Lower lobe of right lung (tissue), 2 donors: Measurements from ENCODE around the gene LY86. TPM values are rescaled to one million over a fixed set of nuclear protein-coding genes. Genes with fewer than 3 reads are reported as not detected.

Source experiments
- ATAC-seq, 2 donors: fragments of 200-7000 bp; cut with Tn5 transposase; one replicate each; pipeline ENCODE4 v1.9.1; 2020 to 2022; ENCODE audit warnings: mild to moderate bottlenecking in 2 of 2, moderate library complexity in 2 of 2
- DNase-seq: peaks from one replicate; pipeline ENCODE4 v3.0.0-alpha.2; 2020
- H3K27ac ChIP-seq: fragments of 200-600 bp; one replicate; pipeline ENCODE4 v1.8.0; 2022
- H3K27me3 ChIP-seq: fragments of 200-600 bp; one replicate; pipeline ENCODE4 v1.8.0; 2022; ENCODE audit warnings: low read depth
- H3K36me3 ChIP-seq: fragments of 200-600 bp; one replicate; pipeline ENCODE4 v1.8.0; 2022; ENCODE audit warnings: mild to moderate bottlenecking
- H3K4me1 ChIP-seq: fragments of 200-600 bp; one replicate; pipeline ENCODE4 v1.8.0; 2022
- H3K4me3 ChIP-seq: fragments of 200-600 bp; one replicate; pipeline ENCODE4 v1.8.0; 2022; ENCODE audit warnings: mild to moderate bottlenecking
- H3K9me3 ChIP-seq: fragments of 200-600 bp; one replicate; pipeline ENCODE4 v1.8.0; 2022
- intact Hi-C: fragments of 100-400 bp; cut with DNase I; formaldehyde crosslinking; loops from one replicate; pipeline ENCODE4 v1.11.0; 2022
- total RNA-seq: library from RNA; stranded (reverse); fragmentation: NEBNext Ultra II Directional; extraction: Animal tissue kit (Norgen Biotek cat#: 25700); gene quantifications from one replicate; pipeline ENCODE4 v1.2.1, GENCODE V29; 2021
- TF ChIP-seq, protein P1 (sequence below): fragments of 200-600 bp; IDR thresholded peaks from one replicate; pipeline ENCODE4 v1.8.0; 2022; ENCODE audit warnings: antibody characterized with exemption, mild to moderate bottlenecking
- donor health status: DM: no; HTN: yes; CAD: no; lungs with severe emphysema.

The LY86 gene
- total RNA-seq, 1 donor from 2014 or later = 20.2 TPM

DNA sequence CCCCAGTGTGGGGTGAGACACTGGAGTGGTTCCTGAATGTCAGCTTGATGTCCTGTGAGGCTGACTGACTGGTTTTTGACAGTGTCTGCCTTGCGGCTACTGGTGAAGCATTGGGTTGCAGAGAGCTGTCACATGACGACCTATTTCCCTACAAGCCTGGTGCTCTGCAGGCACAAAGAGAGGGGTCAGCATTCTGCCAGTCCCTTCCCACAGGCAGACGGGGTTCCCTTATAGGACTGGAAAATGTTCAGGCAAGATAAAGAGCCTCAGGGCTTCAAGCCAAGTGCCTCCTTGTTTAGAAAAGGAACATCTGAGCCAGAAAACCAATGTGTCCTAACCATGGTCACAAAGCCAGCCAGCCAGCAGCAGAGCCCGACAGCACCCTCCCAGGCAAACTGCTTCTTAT, 11.0 kb downstream of the LY86 start:
- TF ChIP-seq, protein P1, sequence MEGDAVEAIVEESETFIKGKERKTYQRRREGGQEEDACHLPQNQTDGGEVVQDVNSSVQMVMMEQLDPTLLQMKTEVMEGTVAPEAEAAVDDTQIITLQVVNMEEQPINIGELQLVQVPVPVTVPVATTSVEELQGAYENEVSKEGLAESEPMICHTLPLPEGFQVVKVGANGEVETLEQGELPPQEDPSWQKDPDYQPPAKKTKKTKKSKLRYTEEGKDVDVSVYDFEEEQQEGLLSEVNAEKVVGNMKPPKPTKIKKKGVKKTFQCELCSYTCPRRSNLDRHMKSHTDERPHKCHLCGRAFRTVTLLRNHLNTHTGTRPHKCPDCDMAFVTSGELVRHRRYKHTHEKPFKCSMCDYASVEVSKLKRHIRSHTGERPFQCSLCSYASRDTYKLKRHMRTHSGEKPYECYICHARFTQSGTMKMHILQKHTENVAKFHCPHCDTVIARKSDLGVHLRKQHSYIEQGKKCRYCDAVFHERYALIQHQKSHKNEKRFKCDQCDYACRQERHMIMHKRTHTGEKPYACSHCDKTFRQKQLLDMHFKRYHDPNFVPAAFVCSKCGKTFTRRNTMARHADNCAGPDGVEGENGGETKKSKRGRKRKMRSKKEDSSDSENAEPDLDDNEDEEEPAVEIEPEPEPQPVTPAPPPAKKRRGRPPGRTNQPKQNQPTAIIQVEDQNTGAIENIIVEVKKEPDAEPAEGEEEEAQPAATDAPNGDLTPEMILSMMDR = no peak
- peaks cover 25% of the 10 kb centered on the region for H3K4me1 ChIP-seq
- no peaks in the 10 kb centered on the region for H3K36me3 ChIP-seq
- H3K9me3 ChIP-seq = peaks cover 8% of the 10 kb centered on the region
- ATAC-seq = peak; percentile 19 to 61
- no peaks in the 10 kb centered on the region for H3K27me3 ChIP-seq
- H3K27ac ChIP-seq = no peak overlapping the region
- intact Hi-C loops = no loop called here
- no peak overlapping the region for H3K4me3 ChIP-seq
- no peak for DNase-seq

DNA sequence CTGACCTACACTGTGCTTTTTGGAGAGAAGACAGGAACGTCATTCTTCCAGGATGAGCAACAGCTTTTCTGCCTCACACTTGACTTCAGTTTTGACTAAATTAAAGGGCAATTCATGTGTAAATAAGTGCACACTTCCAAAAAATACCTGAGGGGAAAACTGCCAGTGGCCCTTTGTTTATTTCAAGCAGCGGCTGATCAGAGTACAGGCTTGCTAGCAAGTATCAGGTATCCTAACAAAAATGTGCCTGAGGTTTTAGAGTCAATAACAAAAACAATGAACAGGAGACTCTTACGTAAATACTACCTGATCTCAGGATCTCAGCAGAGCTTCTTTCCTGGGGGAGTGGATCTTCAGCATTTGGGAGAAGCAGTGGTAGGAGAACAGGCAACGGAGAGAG, 12.4 kb downstream of the LY86 start:
- H3K9me3 ChIP-seq = peaks cover 10% of the 10 kb centered on the region
- DNase-seq = no peak
- intact Hi-C loops = no loop called here
- peaks cover 20% of the 10 kb centered on the region for H3K4me1 ChIP-seq
- H3K4me3 ChIP-seq = no peak overlapping the region
- H3K27ac ChIP-seq = no peak overlapping the region
- ATAC-seq = no peak
- no peaks in the 10 kb centered on the region for H3K36me3 ChIP-seq
- TF ChIP-seq, protein P1 = no peak
- H3K27me3 ChIP-seq = no peaks in the 10 kb centered on the region

DNA sequence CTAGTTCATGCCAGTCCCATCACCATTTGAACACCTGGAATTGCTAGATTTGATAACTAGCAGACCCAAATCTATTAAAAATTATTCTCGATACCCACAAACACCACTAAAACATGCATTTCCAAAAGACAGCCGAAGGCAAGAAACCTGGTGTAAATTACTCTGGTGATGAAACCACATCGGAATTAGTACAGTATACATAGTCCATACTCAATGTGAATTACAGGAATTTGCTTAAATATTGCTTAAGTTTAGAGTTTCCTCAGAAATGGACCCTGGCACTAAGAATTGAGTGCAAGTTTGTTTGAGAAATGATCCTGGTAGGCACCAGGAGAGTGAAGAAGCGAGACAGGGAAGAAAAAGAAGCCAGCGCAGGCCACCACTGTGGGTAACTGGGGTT, 13.7 kb downstream of the LY86 start:
- no peak for DNase-seq
- Histone ChIP-seq H3K9me3 (peaks cover 10% of the 10 kb centered on the region), H3K4me1 (peaks cover 6% of the 10 kb centered on the region), H3K4me3 (no peak overlapping the region), H3K36me3 (no peaks in the 10 kb centered on the region), H3K27ac (no peak overlapping the region), H3K27me3 (no peaks in the 10 kb centered on the region)
- no peak for ATAC-seq
- TF ChIP-seq, protein P1 = no peak
- intact Hi-C loops = no loop called here

DNA sequence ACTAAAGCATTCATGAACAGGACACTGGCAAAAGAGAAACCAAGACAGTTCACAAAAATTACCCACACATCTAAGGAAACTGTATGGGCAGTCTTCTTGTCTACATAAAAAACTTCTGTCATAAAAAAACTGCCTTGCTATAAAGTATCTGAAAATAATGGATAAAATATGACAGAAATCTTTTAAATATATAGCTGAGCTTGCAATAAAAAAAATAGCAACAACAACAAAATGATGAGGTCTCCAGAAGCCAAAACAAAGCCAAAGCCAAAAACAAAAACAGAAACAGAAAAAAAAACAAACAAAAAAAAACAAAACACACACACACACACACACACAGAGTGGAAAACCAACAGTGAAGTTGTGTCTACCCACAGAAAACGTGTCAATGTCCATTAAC, 14.8 kb downstream of the LY86 start:
- intact Hi-C loops = no loop called here
- H3K27ac ChIP-seq = no peak overlapping the region
- ATAC-seq (no peak), DNase-seq (no peak)
- TF ChIP-seq, protein P1 = no peak
- no peaks in the 10 kb centered on the region for H3K27me3 ChIP-seq
- no peaks in the 10 kb centered on the region for H3K4me1 ChIP-seq
- peaks cover 10% of the 10 kb centered on the region for H3K9me3 ChIP-seq
- H3K4me3 ChIP-seq = no peak overlapping the region
- no peaks in the 10 kb centered on the region for H3K36me3 ChIP-seq

DNA sequence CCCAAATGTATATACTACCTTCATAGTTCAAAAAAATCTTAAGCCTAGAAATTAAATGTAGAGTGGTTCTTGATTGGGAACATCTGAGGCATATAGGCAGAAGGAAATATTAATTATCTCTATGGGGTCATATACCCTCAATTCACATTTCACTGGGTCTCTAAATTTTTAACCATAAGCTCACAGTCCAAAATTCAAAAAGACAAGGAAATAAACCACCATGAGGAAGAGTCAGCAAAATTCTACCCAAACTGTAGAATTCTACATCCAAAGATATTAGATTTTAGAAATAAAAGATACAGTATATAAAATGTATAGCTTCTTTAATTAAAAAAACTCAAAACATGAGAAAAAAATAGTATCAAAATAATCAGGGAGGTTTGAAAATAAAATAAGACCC, 15.5 kb downstream of the LY86 start:
- ATAC-seq (no peak), DNase-seq (no peak)
- no peaks in the 10 kb centered on the region for H3K36me3 ChIP-seq
- no peaks in the 10 kb centered on the region for H3K4me1 ChIP-seq
- TF ChIP-seq, protein P1 = no peak
- H3K27ac ChIP-seq = no peak overlapping the region
- H3K27me3 ChIP-seq = no peaks in the 10 kb centered on the region
- intact Hi-C loops = no loop called here
- H3K9me3 ChIP-seq = peaks cover 10% of the 10 kb centered on the region
- H3K4me3 ChIP-seq = no peak overlapping the region

DNA sequence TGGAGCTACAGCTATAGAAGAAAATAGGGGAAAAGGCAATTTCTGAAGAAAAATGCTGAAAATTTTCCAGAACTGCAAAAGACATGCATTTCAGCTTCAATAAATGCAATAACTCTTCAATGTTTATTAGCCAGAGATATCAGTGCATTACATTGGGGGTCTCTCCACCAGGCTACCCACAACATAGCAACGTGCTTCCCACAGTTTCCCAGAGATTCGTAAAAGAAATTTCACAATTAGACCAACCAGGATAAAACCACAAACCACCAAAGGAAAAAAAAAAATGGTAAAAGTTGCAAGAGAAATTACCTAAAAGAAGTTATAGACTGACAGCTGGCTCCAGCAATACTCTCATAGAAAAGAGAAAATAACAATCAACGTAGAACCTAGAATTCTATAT, 16.0 kb downstream of the LY86 start:
- H3K27me3 ChIP-seq = no peaks in the 10 kb centered on the region
- no peak for ATAC-seq

More for the DNA sequence above, 16.0 kb downstream of the LY86 start:
- intact Hi-C loops = no loop called here
- Histone ChIP-seq H3K27ac (no peak overlapping the region), H3K36me3 (no peaks in the 10 kb centered on the region), H3K4me3 (no peak overlapping the region), H3K9me3 (peaks cover 10% of the 10 kb centered on the region), H3K4me1 (no peaks in the 10 kb centered on the region)
- TF ChIP-seq, protein P1 = no peak
- no peak for DNase-seq
